NCI-H82 treated with DMSO at 0.1 percent for 48 hours (cell line): ENCODE measurements around the gene PPFIBP1.

Experiments
- DNase-seq: peaks from one replicate; lab custom pipeline; 2025; ENCODE audit not compliant: unreplicated experiment; lab: John Stamatoyannopoulos, UW

PPFIBP1 gene

GRCh38 chr12:27511723-27512045 lies 12.3 kb upstream of the PPFIBP1 start:
- DNase-seq, result no peak

GRCh38 chr12:27513155-27513824 lies 10.7 kb upstream of the PPFIBP1 start:
- DNase-seq, result no peak

GRCh38 chr12:27515671-27516070 lies 8.3 kb upstream of the PPFIBP1 start:
- no peak for DNase-seq

GRCh38 chr12:27516625-27517024 lies 7.4 kb upstream of the PPFIBP1 start:
- no peak for DNase-seq

GRCh38 chr12:27517546-27517945 lies 6.5 kb upstream of the PPFIBP1 start:
- DNase-seq, result no peak

- DNase-seq, result no peak
These were observed 5.9 kb upstream of the PPFIBP1 start for GRCh38 chr12:27517961-27518665.

GRCh38 chr12:27521066-27521465 lies 2.9 kb upstream of the PPFIBP1 start:
- no peak for DNase-seq

GRCh38 chr12:27521981-27522380 lies 2.0 kb upstream of the PPFIBP1 start:
- peak; percentile 13 for DNase-seq

GRCh38 chr12:27523305-27523641 lies 733 bp upstream of the PPFIBP1 start:
- DNase-seq, result peak; percentile 73

GRCh38 chr12:27524494-27524835 lies 459 bp downstream of the PPFIBP1 start:
- DNase-seq, result no peak

- DNase-seq, result no peak
These were observed 1.1 kb downstream of the PPFIBP1 start for GRCh38 chr12:27524839-27525753.

GRCh38 chr12:27527512-27527911 lies 3.5 kb downstream of the PPFIBP1 start:
- DNase-seq, result no peak

- no peak for DNase-seq
These were observed 4.8 kb downstream of the PPFIBP1 start for GRCh38 chr12:27528788-27529187.

GRCh38 chr12:27530157-27530922 lies 6.3 kb downstream of the PPFIBP1 start:
- no peak for DNase-seq

- DNase-seq, result no peak
These were observed 7.9 kb downstream of the PPFIBP1 start for GRCh38 chr12:27531896-27532295.

- DNase-seq, result no peak
These were observed 10.2 kb downstream of the PPFIBP1 start for GRCh38 chr12:27534060-27534764.

GRCh38 chr12:27534765-27535161 lies 10.8 kb downstream of the PPFIBP1 start:
- no peak for DNase-seq

GRCh38 chr12:27535318-27535717 lies 11.3 kb downstream of the PPFIBP1 start:
- no peak for DNase-seq

GRCh38 chr12:27537855-27538675 lies 14.1 kb downstream of the PPFIBP1 start:
- DNase-seq, result no peak

- no peak for DNase-seq
These were observed 15.2 kb downstream of the PPFIBP1 start for GRCh38 chr12:27539191-27539631.
